HK-2 (cell line): ENCODE results near the gene SGSH.
"Not testable (repeated sequence)": the region's sequence is repeated elsewhere in the genome, so short reads cannot be mapped to it uniquely, and the experiment has no call there.

Experiments
- DNase-seq: peaks from one replicate; pipeline ENCODE4 v3.0.0-alpha.2; 2018; ENCODE audit not compliant: unreplicated experiment

Gene SGSH

GRCh38 chr17:80253631-80254395 lies 33.7 kb upstream of the SGSH start:
- peak; percentile 33 for DNase-seq

- peak; percentile 44 for DNase-seq
Measured at GRCh38 chr17:80252871-80253270, 32.7 kb upstream of the SGSH start.

DNA sequence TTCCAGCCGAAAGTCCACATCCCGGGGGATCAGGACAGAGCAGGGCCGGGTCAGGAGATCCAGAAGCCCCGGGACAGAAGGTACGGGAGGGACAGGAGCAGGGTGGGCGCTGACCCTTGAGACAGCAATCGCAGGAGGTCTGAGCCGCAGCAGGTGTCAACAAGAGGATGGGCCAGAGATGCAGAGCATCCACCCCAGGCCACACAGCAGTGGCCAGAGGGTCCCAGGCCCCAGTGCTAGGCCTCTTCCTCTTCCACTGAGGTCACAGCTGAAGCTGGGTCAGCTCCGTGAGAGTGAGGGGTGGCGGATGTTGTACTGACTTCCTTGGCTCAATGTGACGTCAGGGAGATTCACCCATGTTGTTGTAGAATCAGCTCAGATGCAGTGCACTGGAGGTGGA lies 31.8 kb upstream of the SGSH start:
- no peak for DNase-seq

GRCh38 chr17:80248894-80249710 lies 29.0 kb upstream of the SGSH start:
- DNase-seq, result no peak

- DNase-seq, result no peak
Measured at GRCh38 chr17:80248001-80248893, 28.1 kb upstream of the SGSH start.

DNA sequence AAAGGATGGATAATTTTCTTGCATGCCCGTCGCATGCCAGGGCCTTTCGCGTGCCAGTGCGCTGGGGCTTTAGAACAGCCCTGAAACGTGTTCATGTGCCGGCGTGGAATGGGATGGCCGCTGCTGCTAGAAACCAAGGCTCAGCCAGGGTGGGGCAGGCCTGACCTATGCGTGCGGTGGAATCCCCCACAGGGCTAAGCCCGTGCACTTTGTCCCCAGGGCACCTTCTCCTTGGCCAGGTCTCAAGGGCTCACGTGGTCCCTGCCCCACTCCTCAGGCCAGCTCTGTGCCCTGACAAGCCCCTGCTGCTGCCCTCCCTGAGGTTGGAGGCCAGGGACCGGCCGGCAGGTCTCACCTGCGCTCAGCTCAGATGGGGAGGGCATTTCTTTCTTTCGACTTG lies 27.4 kb upstream of the SGSH start:
- no peak for DNase-seq

GRCh38 chr17:80246726-80247125 lies 26.6 kb upstream of the SGSH start:
- no peak for DNase-seq

GRCh38 chr17:80246266-80246681 lies 26.1 kb upstream of the SGSH start:
- DNase-seq, result no peak

DNA sequence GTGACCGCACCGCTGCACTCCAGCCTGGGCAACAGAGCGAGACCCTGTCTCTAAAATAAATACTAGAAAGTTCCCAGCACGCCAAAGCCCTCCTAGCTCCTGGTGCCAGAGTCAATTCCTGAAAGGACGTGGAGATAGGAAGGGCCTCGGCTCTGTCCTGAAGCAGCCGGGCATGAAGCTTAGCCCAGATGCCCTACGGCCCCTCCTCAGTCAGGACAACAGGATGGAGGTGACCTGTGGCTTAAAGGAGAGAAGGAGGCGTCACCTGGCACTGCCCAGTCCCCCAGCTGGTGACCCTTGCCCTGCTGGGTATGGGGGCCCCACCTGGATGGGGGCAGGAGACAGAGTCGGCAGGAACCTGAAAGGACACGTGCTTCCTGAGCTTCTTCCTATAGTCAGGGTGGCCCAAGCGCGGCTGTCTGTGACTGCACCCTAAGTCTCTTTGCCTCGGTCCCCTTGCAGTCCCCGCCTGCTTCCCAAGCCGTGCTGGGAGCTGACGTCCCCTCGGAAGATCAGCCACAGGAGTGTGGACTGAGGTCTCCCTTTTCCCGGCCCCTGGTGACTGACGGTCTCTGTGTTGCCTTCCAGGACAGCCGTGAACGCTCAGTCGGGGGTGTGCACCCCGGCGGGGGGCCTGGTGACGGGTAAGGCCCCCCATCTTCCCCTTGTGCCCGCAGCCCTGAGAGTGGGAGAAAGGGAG lies 25.6 kb upstream of the SGSH start:
- DNase-seq, result no peak

DNA sequence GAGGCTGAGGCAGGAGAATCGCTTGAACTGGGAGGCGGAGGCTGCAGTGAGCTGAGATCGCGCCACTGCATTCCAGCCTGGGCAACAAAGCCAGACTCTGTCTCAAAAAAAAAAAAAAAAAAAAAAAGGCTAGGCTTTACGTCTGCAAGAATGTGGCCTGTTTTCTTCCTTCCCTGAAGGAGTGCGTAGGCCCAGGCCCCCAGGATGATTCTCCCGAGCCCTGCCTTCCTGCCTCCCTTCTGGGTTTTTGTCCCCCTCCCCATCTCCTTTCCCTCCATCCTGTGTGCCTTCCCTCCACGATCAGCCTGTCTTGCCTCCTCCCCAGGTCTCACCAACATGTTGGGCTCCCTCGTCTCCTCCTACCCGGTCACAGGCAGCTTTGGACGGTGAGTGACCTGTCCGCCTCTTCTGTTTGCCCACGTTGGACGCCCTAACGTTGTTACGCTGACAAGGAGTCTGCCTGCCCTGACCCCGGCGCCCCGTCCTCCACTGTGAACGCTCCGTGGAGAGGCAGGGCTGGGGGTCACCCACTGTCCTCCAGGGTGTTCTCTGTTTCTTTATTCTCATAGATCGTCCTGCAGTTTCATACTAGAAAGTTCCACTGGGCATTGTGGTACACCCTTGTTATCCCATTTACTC lies 24.9 kb upstream of the SGSH start:
- DNase-seq, result no peak

DNA sequence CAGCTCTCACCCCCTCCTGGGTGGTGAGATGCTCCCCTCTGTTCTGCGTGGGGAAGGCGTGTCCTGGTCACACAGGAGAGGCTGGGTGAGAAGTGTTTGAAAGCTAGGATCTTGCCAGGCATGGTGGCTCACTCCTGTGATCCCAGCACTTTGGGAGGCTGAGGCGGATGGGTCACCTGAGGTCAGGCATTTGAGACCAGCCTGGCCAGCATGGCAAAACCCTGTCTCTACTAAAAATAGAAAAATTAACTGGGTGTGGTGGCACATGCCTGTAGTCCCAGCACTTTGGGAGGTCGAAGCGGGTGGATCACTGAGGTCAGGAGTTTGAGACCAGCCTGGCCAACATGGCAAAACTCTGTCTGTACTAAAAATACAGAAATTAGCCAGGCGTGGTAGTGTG lies 24.3 kb upstream of the SGSH start:
- not testable (repeated sequence) for DNase-seq

GRCh38 chr17:80243526-80244433 lies 23.6 kb upstream of the SGSH start:
- no peak for DNase-seq

DNA sequence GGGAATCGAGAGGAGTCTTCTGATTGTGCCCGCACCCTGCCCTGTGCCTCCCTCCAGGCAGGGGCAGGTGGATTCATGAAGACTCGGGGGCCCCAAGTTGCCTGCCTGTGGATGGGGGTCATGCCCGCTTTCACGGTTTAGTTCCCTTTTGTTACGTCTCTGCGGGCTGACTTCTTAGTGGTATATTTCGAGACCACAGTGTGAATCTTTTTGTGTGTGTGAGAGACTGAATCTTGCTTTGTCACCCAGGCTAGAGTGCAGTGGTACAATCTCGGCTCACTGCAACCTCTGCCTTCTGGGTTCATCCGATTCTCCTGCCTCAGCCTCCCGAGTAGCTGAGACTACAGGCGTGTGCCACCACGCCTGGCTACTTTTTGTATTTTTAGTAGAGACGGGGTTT lies 22.4 kb upstream of the SGSH start:
- no peak for DNase-seq

- no peak for DNase-seq
Measured at GRCh38 chr17:80237386-80237785, 17.3 kb upstream of the SGSH start.

GRCh38 chr17:80236911-80237310 lies 16.8 kb upstream of the SGSH start:
- no peak for DNase-seq

DNA sequence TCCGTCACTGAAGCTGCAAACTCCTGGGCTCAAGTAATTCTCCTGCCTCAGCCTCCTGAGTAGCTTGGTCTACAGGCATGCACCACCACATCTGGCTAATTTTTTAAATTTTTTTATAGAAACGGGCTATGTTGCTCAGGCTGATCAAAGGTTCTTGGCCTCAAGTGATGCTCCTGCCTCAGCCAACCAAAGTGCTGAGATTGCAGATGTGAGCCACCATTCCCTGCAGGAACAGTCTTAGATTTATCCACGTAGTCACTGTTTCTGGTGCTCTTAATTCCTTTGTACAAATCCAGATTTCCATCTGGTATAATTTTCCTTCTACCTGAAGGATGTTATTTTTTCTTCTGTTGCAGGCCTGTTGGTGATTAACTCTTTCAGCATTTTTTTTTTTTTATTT lies 13.1 kb upstream of the SGSH start:
- DNase-seq, result no peak

- DNase-seq, result no peak
Measured at GRCh38 chr17:80232438-80232837, 12.3 kb upstream of the SGSH start.

DNA sequence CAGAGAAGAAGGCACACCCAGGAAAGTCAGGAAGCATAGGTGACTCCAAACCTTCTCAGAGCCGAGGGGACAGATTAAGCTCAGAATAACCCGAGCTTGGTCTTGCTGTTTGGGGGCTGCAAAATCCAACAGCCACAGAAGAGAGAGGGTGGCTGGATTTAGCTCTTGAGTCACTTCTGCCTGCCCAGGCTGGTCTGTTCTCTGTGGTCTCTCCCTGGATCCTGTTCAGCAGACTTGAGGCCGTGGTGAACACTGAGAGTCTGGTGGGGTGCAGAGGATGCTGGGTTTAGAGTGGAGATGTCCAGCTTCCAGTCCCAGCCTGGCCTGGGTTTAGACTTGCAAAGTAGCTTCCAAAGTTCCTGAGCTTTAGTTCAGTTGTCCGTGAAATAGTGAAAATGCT lies 8.9 kb upstream of the SGSH start:
- DNase-seq, result no peak

- no peak for DNase-seq
Measured at GRCh38 chr17:80228477-80228876, 8.3 kb upstream of the SGSH start.

GRCh38 chr17:80227666-80228065 lies 7.5 kb upstream of the SGSH start:
- DNase-seq, result no peak
